Measurements from ENCODE around the gene TARBP1.

GRCh38 chr1:234375672-234376071, 103.3 kb downstream of the TARBP1 start:
- no peak for TF ChIP-seq POLR2A (IDR thresholded peaks at IDR 0.05)
- no peak for TF ChIP-seq CTCF (IDR thresholded peaks at IDR 0.05)

All from testis (tissue), 2 donors.